ENCODE results near the gene MACROD1.
A peak's percentile ranks its signal among the peaks of the same experiment; 100 is the strongest.
"Not testable (repeated sequence)": the region's sequence is repeated elsewhere in the genome, so short reads cannot be mapped to it uniquely, and the experiment has no call there.

The MACROD1 gene

DNA sequence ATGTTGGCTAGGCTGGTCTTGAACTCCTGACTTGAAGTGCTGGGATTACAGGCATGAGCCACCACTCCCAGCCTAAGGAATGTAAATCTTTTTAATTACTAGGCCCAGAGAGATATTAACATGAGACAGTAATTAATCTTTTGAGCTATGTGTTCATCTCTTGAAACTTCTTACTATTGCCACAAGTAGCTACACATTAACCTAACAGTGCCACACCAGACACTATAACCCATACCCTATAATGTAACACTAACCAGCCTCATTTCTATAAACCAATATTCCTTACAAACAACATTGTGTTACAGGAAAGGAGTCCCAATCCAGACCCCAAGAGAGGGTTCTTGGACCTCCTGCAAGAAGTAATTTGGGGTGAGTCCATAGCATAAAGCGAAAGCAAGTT is 199.5 kb downstream of the MACROD1 start:
- DNase-seq (ENCODE audit: low spot score) (no peak), ATAC-seq (ENCODE audit: low read depth) (no peak)
- TF ChIP-seq, protein P1, sequence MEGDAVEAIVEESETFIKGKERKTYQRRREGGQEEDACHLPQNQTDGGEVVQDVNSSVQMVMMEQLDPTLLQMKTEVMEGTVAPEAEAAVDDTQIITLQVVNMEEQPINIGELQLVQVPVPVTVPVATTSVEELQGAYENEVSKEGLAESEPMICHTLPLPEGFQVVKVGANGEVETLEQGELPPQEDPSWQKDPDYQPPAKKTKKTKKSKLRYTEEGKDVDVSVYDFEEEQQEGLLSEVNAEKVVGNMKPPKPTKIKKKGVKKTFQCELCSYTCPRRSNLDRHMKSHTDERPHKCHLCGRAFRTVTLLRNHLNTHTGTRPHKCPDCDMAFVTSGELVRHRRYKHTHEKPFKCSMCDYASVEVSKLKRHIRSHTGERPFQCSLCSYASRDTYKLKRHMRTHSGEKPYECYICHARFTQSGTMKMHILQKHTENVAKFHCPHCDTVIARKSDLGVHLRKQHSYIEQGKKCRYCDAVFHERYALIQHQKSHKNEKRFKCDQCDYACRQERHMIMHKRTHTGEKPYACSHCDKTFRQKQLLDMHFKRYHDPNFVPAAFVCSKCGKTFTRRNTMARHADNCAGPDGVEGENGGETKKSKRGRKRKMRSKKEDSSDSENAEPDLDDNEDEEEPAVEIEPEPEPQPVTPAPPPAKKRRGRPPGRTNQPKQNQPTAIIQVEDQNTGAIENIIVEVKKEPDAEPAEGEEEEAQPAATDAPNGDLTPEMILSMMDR (IDR thresholded peaks at IDR 0.05; ENCODE audit: poor library complexity, severe bottlenecking): no peak
- no peaks in the 10 kb centered on the region for H3K9me3 ChIP-seq (ENCODE audit: severe bottlenecking)
- no peak overlapping the region for H3K27ac ChIP-seq (ENCODE audit: poor library complexity, severe bottlenecking)
- H3K4me3 ChIP-seq (ENCODE audit: severe bottlenecking): no peak overlapping the region
- peaks cover 5% of the 10 kb centered on the region for H3K4me1 ChIP-seq (ENCODE audit: insufficient read depth, poor library complexity, severe bottlenecking)
- H3K27me3 ChIP-seq (ENCODE audit: insufficient read depth, poor library complexity, severe bottlenecking): no peaks in the 10 kb centered on the region
- H3K36me3 ChIP-seq (ENCODE audit: low read depth): no peaks in the 10 kb centered on the region

DNA sequence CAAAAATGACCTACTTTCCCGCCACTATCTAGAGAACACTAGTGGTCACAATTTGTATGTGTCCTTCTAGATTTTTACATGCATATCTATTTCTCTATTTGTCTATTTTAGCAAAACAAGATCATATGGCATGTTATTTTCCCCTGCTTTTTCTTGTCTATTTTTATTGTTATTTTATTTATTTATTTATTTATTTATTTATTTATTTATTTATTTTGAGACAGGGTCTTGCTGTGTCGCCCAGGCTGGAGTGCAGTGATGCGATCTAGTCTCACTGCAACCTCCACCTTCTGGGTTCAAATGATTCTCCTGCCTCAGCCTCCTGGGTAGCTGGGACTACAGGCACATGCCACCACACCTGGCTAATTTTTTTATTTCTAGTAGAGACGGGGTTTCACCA is 202.0 kb downstream of the MACROD1 start:
- not testable (repeated sequence) for DNase-seq (ENCODE audit: low spot score); H3K4me3 ChIP-seq (ENCODE audit: severe bottlenecking); ATAC-seq (ENCODE audit: low read depth); H3K9me3 ChIP-seq (ENCODE audit: severe bottlenecking); H3K36me3 ChIP-seq (ENCODE audit: low read depth); H3K27me3 ChIP-seq (ENCODE audit: insufficient read depth, poor library complexity, severe bottlenecking); H3K4me1 ChIP-seq (ENCODE audit: insufficient read depth, poor library complexity, severe bottlenecking); H3K27ac ChIP-seq (ENCODE audit: poor library complexity, severe bottlenecking)

DNA sequence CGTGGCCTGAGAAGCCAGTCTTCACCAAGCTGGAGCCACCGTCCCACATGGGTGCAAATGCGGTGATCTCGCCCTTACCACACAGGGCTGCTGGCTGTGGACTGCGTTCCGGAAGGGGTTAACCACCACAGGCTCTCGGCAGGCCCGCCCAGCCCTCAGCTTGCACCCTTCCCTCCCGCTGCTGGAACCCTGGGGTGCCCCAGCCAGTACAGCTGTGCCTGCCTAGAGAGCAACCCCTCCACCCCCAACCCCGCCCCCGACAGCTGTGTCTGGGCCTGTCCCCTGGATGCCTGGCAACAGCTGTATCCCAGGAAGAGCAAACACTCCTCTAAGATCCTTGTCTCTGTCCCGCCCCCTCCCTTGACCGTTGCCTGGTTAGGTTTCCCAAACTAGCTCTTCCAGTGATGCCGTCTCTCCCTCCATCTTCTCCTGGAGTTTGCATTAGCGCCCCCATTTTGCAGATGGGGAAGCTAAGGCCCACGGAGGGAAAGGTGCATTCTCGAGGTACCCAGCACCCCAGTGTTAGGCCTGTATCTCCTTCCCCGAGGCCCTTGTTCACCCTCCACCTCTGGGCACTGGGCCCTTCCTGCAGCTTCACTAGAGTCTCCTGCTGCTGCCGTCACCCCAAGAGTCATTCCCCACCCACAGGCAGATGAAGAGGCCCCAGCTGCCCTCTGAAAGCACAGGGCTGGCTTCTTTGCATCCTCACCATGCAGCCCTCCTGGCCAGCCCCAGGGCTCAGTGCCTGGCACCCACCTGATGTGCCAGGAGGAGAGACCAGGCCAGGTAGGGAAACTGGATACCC is 204.1 kb downstream of the MACROD1 start:
- no peak overlapping the region for H3K27ac ChIP-seq (ENCODE audit: poor library complexity, severe bottlenecking)
- no peaks in the 10 kb centered on the region for H3K36me3 ChIP-seq (ENCODE audit: low read depth)
- ATAC-seq (ENCODE audit: low read depth) (peak; percentile 90), DNase-seq (ENCODE audit: low spot score) (peak; percentile 81)
- H3K4me3 ChIP-seq (ENCODE audit: severe bottlenecking): no peak overlapping the region
- peaks cover 5% of the 10 kb centered on the region for H3K4me1 ChIP-seq (ENCODE audit: insufficient read depth, poor library complexity, severe bottlenecking)
- TF ChIP-seq, protein P1 (IDR thresholded peaks at IDR 0.05; ENCODE audit: poor library complexity, severe bottlenecking): no peak
- H3K9me3 ChIP-seq (ENCODE audit: severe bottlenecking): no peaks in the 10 kb centered on the region
- H3K27me3 ChIP-seq (ENCODE audit: insufficient read depth, poor library complexity, severe bottlenecking): no peaks in the 10 kb centered on the region

DNA sequence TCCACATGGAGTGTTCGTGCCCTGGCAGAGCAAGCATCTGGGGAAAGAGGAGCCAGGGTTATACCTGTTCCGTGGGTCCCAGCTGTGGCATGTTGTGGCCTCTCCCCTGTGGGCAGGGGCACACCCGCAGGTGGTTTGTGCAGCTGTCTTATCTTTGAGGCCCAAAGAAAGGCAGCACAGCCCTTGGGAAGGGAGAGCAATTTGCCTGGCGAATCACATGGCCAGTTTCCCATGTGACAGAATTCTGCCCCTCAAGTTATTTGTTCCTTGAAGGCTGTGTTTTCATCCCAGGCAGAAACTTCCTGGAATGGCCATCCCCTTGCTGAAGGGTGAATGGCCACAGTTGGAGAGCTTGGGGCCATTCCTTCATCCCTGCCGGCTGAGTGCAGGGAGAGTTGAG is 207.9 kb downstream of the MACROD1 start:
- TF ChIP-seq, protein P1 (IDR thresholded peaks at IDR 0.05; ENCODE audit: poor library complexity, severe bottlenecking): no peak
- Histone ChIP-seq H3K27ac (ENCODE audit: poor library complexity, severe bottlenecking) (no peak overlapping the region), H3K36me3 (ENCODE audit: low read depth) (peaks cover 16% of the 10 kb centered on the region), H3K9me3 (ENCODE audit: severe bottlenecking) (no peaks in the 10 kb centered on the region), H3K4me1 (ENCODE audit: insufficient read depth, poor library complexity, severe bottlenecking) (peaks cover 5% of the 10 kb centered on the region), H3K27me3 (ENCODE audit: insufficient read depth, poor library complexity, severe bottlenecking) (no peaks in the 10 kb centered on the region), H3K4me3 (ENCODE audit: severe bottlenecking) (no peak overlapping the region)
- ATAC-seq (ENCODE audit: low read depth) (no peak), DNase-seq (ENCODE audit: low spot score) (no peak)

DNA sequence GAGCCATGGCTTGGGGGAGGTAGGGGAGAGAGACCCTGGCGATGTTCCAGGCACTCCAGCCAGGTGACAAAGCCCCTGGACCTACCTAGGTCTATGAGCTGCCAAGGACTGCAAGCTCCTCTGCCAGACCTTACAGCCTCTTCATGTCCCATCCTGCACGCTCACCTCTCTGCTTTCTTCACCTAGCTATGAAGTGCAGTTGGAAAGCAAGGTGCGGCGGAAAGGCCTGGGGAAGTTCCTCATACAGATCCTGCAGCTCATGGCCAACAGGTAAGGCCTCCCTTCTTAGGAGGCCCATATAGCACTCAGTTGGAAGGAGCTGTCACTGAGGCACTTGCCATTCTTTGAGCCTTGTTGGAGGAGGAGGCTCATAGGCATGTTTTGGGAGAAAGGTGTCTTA is 213.3 kb downstream of the MACROD1 start:
- Histone ChIP-seq H3K27ac (ENCODE audit: poor library complexity, severe bottlenecking) (no peak overlapping the region), H3K9me3 (ENCODE audit: severe bottlenecking) (no peaks in the 10 kb centered on the region), H3K4me3 (ENCODE audit: severe bottlenecking) (no peak overlapping the region), H3K4me1 (ENCODE audit: insufficient read depth, poor library complexity, severe bottlenecking) (no peaks in the 10 kb centered on the region), H3K36me3 (ENCODE audit: low read depth) (peaks cover 45% of the 10 kb centered on the region), H3K27me3 (ENCODE audit: insufficient read depth, poor library complexity, severe bottlenecking) (no peaks in the 10 kb centered on the region)
- DNase-seq (ENCODE audit: low spot score) (no peak), ATAC-seq (ENCODE audit: low read depth) (no peak)
- TF ChIP-seq, protein P1 (IDR thresholded peaks at IDR 0.05; ENCODE audit: poor library complexity, severe bottlenecking): no peak
